Esophagus (tissue), 2 donors: ENCODE measurements around the gene PPIG. TPM values are rescaled to one million over a fixed set of nuclear protein-coding genes. Genes with fewer than 3 reads are reported as not detected.

Experiments
- H3K27ac ChIP-seq, 2 donors: one replicate each; pipeline ENCODE4 v1.5.1; 2013; ENCODE audit warnings: low read depth in 2 of 2, mild to moderate bottlenecking in 2 of 2, inconsistent platforms in 1 of 2, low read length in 1 of 2, moderate library complexity in 1 of 2
- H3K27me3 ChIP-seq, 2 donors: one replicate each; pipeline ENCODE4 v1.6.1; 2013; ENCODE audit warnings: low read length in 2 of 2, control low read depth in 1 of 2, mild to moderate bottlenecking in 1 of 2; ENCODE audit not compliant: insufficient read depth in 2 of 2, control insufficient read depth in 1 of 2
- H3K36me3 ChIP-seq, 2 donors: one replicate each; pipeline ENCODE4 v1.6.1; 2013; ENCODE audit warnings: low read length in 1 of 2; ENCODE audit not compliant: control insufficient read depth in 2 of 2, insufficient read depth in 2 of 2
- H3K4me1 ChIP-seq, 2 donors: one replicate each; pipeline ENCODE4 v1.6.1; 2013; ENCODE audit warnings: low read length in 1 of 2; ENCODE audit not compliant: control insufficient read depth in 2 of 2, insufficient read depth in 2 of 2
- H3K4me3 ChIP-seq, 2 donors: one replicate each; pipeline ENCODE4 v1.5.1; 2013; ENCODE audit warnings: low read length in 2 of 2, mild to moderate bottlenecking in 2 of 2, low read depth in 1 of 2, moderate library complexity in 1 of 2
- H3K9me3 ChIP-seq, 2 donors: one replicate each; pipeline ENCODE4 v1.6.1; 2013; ENCODE audit warnings: mild to moderate bottlenecking in 2 of 2, low read depth in 1 of 2, low read length in 1 of 2, moderate library complexity in 1 of 2; ENCODE audit not compliant: control insufficient read depth in 2 of 2, insufficient read depth in 1 of 2
- WGBS, 2 donors: extraction: QIAGEN DNeasy Blood & Tissue Kit; methylation state at CpG; one replicate each; pipeline ENCODE4 v1.1.7; 2013; 5-methylcytosine and 5-hydroxymethylcytosine counted together
- polyA plus RNA-seq, 2 donors: library from polyadenylated mRNA; stranded (reverse); fragments of 200-250 nt; gene quantifications; one replicate each; pipeline ENCODE4 v1.2.3, GENCODE V29; 2013
- donor health status: healthy with polysubstance abuse.
- donor health status: Bipolar disorder and iron deficiency.

Gene PPIG
- polyA plus RNA-seq, 2 donors, result 24.1 to 40.5 TPM

- 80 to 82% methylated on average over 1 of the region's 1 CpG for WGBS, 2 donors
- H3K36me3 ChIP-seq, result peaks cover 0 to 3% of the 10 kb centered on the region in 2 donors
- no peaks in the 10 kb centered on the region for H3K27me3 ChIP-seq
Measured at GRCh38 chr2:169620509-169620908, 36.4 kb downstream of the PPIG start.

GRCh38 chr2:169623235-169623634 lies 39.1 kb downstream of the PPIG start:
- no peaks in the 10 kb centered on the region for H3K9me3 ChIP-seq
- H3K36me3 ChIP-seq, result peaks cover 0 to 2% of the 10 kb centered on the region in 2 donors
- WGBS, 2 donors, result 90 to 94% methylated on average over 4 of the region's 4 CpGs
- H3K27ac ChIP-seq, result no peak overlapping the region
- no peaks in the 10 kb centered on the region for H3K27me3 ChIP-seq
- no peaks in the 10 kb centered on the region for H3K4me1 ChIP-seq
- H3K4me3 ChIP-seq, result no peak overlapping the region

More at GRCh38 chr2:169620509-169620908, 36.4 kb downstream of the PPIG start:
- H3K9me3 ChIP-seq, result no peaks in the 10 kb centered on the region
- no peak overlapping the region for H3K27ac ChIP-seq
- H3K4me1 ChIP-seq, result no peaks in the 10 kb centered on the region
- no peak overlapping the region for H3K4me3 ChIP-seq

GRCh38 chr2:169625781-169626180 lies 41.6 kb downstream of the PPIG start:
- Histone ChIP-seq H3K36me3 (peaks cover 0 to 2% of the 10 kb centered on the region in 2 donors), H3K4me1 (no peaks in the 10 kb centered on the region), H3K4me3 (no peak overlapping the region), H3K9me3 (no peaks in the 10 kb centered on the region), H3K27me3 (no peaks in the 10 kb centered on the region), H3K27ac (no peak overlapping the region)
- 80 to 90% methylated on average over 3 of the region's 3 CpGs for WGBS, 2 donors

GRCh38 chr2:169636440-169637097 lies 52.4 kb downstream of the PPIG start:
- Histone ChIP-seq H3K9me3 (no peaks in the 10 kb centered on the region), H3K4me3 (no peak overlapping the region), H3K4me1 (no peaks in the 10 kb centered on the region), H3K36me3 (peaks cover 3 to 6% of the 10 kb centered on the region in 2 donors), H3K27me3 (no peaks in the 10 kb centered on the region), H3K27ac (no peak overlapping the region)
- 97 to 99% methylated on average over 8 of the region's 8 CpGs for WGBS, 2 donors

- Histone ChIP-seq H3K27me3 (no peaks in the 10 kb centered on the region), H3K4me1 (no peaks in the 10 kb centered on the region), H3K4me3 (no peak overlapping the region), H3K36me3 (peaks cover 3 to 6% of the 10 kb centered on the region in 2 donors), H3K27ac (no peak overlapping the region), H3K9me3 (no peaks in the 10 kb centered on the region)
- 96% methylated on average over 3 of the region's 3 CpGs for WGBS, 2 donors
Measured at GRCh38 chr2:169637620-169638019, 53.5 kb downstream of the PPIG start.

GRCh38 chr2:169640104-169640503 lies 56.0 kb downstream of the PPIG start:
- H3K4me1 ChIP-seq, result no peaks in the 10 kb centered on the region
- H3K9me3 ChIP-seq, result no peaks in the 10 kb centered on the region
- H3K36me3 ChIP-seq, result no peaks in the 10 kb centered on the region
- no peak overlapping the region for H3K4me3 ChIP-seq
- no peak overlapping the region for H3K27ac ChIP-seq
- 85 to 98% methylated on average over 2 of the region's 2 CpGs for WGBS, 2 donors
- H3K27me3 ChIP-seq, result no peaks in the 10 kb centered on the region

GRCh38 chr2:169641464-169641863 lies 57.3 kb downstream of the PPIG start:
- no peak overlapping the region for H3K27ac ChIP-seq
- H3K27me3 ChIP-seq, result no peaks in the 10 kb centered on the region
- no peak overlapping the region for H3K4me3 ChIP-seq
- H3K9me3 ChIP-seq, result no peaks in the 10 kb centered on the region
- no peaks in the 10 kb centered on the region for H3K36me3 ChIP-seq
- no peaks in the 10 kb centered on the region for H3K4me1 ChIP-seq
- WGBS, 2 donors, result 73 to 82% methylated on average over 2 of the region's 2 CpGs

GRCh38 chr2:169644173-169644572 lies 60.0 kb downstream of the PPIG start:
- 58 to 61% methylated on average over 3 of the region's 3 CpGs for WGBS, 2 donors
- Histone ChIP-seq H3K27me3 (no peaks in the 10 kb centered on the region), H3K9me3 (no peaks in the 10 kb centered on the region), H3K4me1 (no peaks in the 10 kb centered on the region), H3K36me3 (no peaks in the 10 kb centered on the region), H3K27ac (no peak overlapping the region), H3K4me3 (no peak overlapping the region)

GRCh38 chr2:169647496-169647895 lies 63.3 kb downstream of the PPIG start:
- Histone ChIP-seq H3K27ac (no peak overlapping the region), H3K9me3 (no peaks in the 10 kb centered on the region), H3K36me3 (no peaks in the 10 kb centered on the region), H3K27me3 (no peaks in the 10 kb centered on the region), H3K4me1 (no peaks in the 10 kb centered on the region), H3K4me3 (no peak overlapping the region)
- 85 to 86% methylated on average over 2 of the region's 2 CpGs for WGBS, 2 donors

- H3K9me3 ChIP-seq, result no peaks in the 10 kb centered on the region
- H3K27me3 ChIP-seq, result no peaks in the 10 kb centered on the region
- H3K36me3 ChIP-seq, result no peaks in the 10 kb centered on the region
- no peak overlapping the region for H3K27ac ChIP-seq
- 52 to 64% methylated on average over 1 of the region's 1 CpG for WGBS, 2 donors
- no peaks in the 10 kb centered on the region for H3K4me1 ChIP-seq
- H3K4me3 ChIP-seq, result no peak overlapping the region
Measured at GRCh38 chr2:169649278-169649677, 65.1 kb downstream of the PPIG start.
